Smooth muscle cell (in vitro differentiated cells): ENCODE measurements around the gene COG5. TPM values are rescaled to one million over a fixed set of nuclear protein-coding genes. Genes with fewer than 3 reads are reported as not detected.

Experiments
- DNase-seq: peaks from one replicate; lab custom pipeline; 2025; ENCODE audit not compliant: unreplicated experiment; lab: John Stamatoyannopoulos, UW
- H2AFZ ChIP-seq: fragments of 200-600 bp; sonication (generic); 2 replicates; pipeline ENCODE4 v1.6.0; 2016; ENCODE audit warnings: antibody characterized with exemption, low read depth, mild to moderate bottlenecking
- H3F3A ChIP-seq: fragments of 200-600 bp; sonication (generic); 2 replicates; pipeline ENCODE4 v1.6.0; 2017; ENCODE audit warnings: antibody characterized with exemption, low read depth
- H3K27ac ChIP-seq: fragments of 200-600 bp; sonication (generic); 2 replicates; pipeline ENCODE4 v1.5.1; 2016; ENCODE audit warnings: low read depth, mild to moderate bottlenecking
- H3K27me3 ChIP-seq: fragments of 200-600 bp; sonication (generic); 2 replicates; pipeline ENCODE4 v1.6.1; 2016; ENCODE audit warnings: low read depth, mild to moderate bottlenecking
- H3K36me3 ChIP-seq: fragments of 200-600 bp; sonication (generic); 2 replicates; pipeline ENCODE4 v1.5.1; 2016; ENCODE audit warnings: low read depth
- H3K4me1 ChIP-seq: fragments of 200-600 bp; sonication (generic); 2 replicates; pipeline ENCODE4 v1.5.1; 2016; ENCODE audit warnings: low read depth
- H3K4me2 ChIP-seq: fragments of 200-600 bp; sonication (generic); 2 replicates; pipeline ENCODE4 v1.6.0; 2016; ENCODE audit warnings: mild to moderate bottlenecking
- H3K4me3 ChIP-seq: fragments of 200-600 bp; sonication (generic); 2 replicates; pipeline ENCODE4 v1.5.1; 2016; ENCODE audit warnings: mild to moderate bottlenecking
- H3K79me2 ChIP-seq: fragments of 200-600 bp; sonication (generic); 2 replicates; pipeline ENCODE4 v1.6.0; 2016; ENCODE audit warnings: low read depth, mild to moderate bottlenecking
- H3K9ac ChIP-seq: fragments of 200-600 bp; sonication (generic); 2 replicates; pipeline ENCODE4 v1.6.0; 2016; ENCODE audit warnings: low read depth
- H3K9me3 ChIP-seq: fragments of 200-600 bp; sonication (generic); replicated peaks from 2 replicates; pipeline ENCODE4 v1.5.1; 2016; ENCODE audit warnings: low read depth
- H4K20me1 ChIP-seq: fragments of 200-600 bp; sonication (generic); 2 replicates; pipeline ENCODE4 v1.6.0; 2016; ENCODE audit warnings: low read depth
- CTCF ChIP-seq: fragments of 200-600 bp; sonication (generic); IDR thresholded peaks from 2 replicates; pipeline ENCODE4 v1.5.1; 2017; ENCODE audit warnings: borderline replicate concordance, mild to moderate bottlenecking, antibody characterized with exemption; ENCODE audit not compliant: insufficient read depth, poor library complexity, severe bottlenecking
- WGBS: methylation state at CpG from one replicate; pipeline ENCODE4 v1.1.7; 2016; ENCODE audit warnings: low lambda C conversion rate; 5-methylcytosine and 5-hydroxymethylcytosine counted together
- polyA plus RNA-seq: library from polyadenylated mRNA; unstranded; fragments of >200 nt; fragmentation: Nextera tagmentation; extraction: Ambion mirVana; gene quantifications from 2 replicates; pipeline ENCODE4 v1.2.1, GENCODE V29; 2016
- total RNA-seq: library from RNA; depleted of rRNA; stranded (reverse); fragments of >200 nt; gene quantifications from 2 replicates; pipeline ENCODE4 v1.2.3, GENCODE V29; 2014

The COG5 gene
- total and polyA plus RNA-seq, 2 experiments from 2014 or later = 24.3 to 44.3 TPM

GRCh38 chr7:107179326-107180164, 384.2 kb downstream of the COG5 start:
- H3K79me2 ChIP-seq = peaks cover 68% of the 10 kb centered on the region
- no peaks in the 10 kb centered on the region for H3F3A ChIP-seq
- H3K27me3 ChIP-seq = no peaks in the 10 kb centered on the region
- no peak overlapping the region for H2AFZ ChIP-seq
- no peak overlapping the region for H3K4me3 ChIP-seq
- no peak overlapping the region for H3K27ac ChIP-seq
- H3K9me3 ChIP-seq = no peaks in the 10 kb centered on the region
- no peak for DNase-seq
- peaks cover 89% of the 10 kb centered on the region for H4K20me1 ChIP-seq
- peaks cover under 1% of the 10 kb centered on the region for H3K4me1 ChIP-seq
- no peak overlapping the region for H3K9ac ChIP-seq
- no peak for TF ChIP-seq CTCF
- 89% methylated on average over 14 of the region's 14 CpGs for WGBS
- no peak overlapping the region for H3K4me2 ChIP-seq
- peaks cover 4% of the 10 kb centered on the region for H3K36me3 ChIP-seq

- Histone ChIP-seq H3K36me3 (no peaks in the 10 kb centered on the region), H3K4me1 (peaks cover 27% of the 10 kb centered on the region), H4K20me1 (peaks cover 89% of the 10 kb centered on the region), H3F3A (peaks cover 9% of the 10 kb centered on the region), H3K79me2 (peaks cover 89% of the 10 kb centered on the region), H3K9ac (no peak overlapping the region), H2AFZ (no peak overlapping the region), H3K4me2 (no peak overlapping the region), H3K9me3 (no peaks in the 10 kb centered on the region), H3K4me3 (no peak overlapping the region), H3K27me3 (no peaks in the 10 kb centered on the region), H3K27ac (no peak overlapping the region)
- WGBS = 88% methylated on average over 4 of the region's 4 CpGs
- DNase-seq = no peak
- TF ChIP-seq CTCF = no peak
Observed at GRCh38 chr7:107173691-107174406, 389.9 kb downstream of the COG5 start.

- peaks cover 82% of the 10 kb centered on the region for H4K20me1 ChIP-seq
- 70% methylated on average over 2 of the region's 2 CpGs for WGBS
Observed at GRCh38 chr7:107173191-107173590, 390.5 kb downstream of the COG5 start.

More at GRCh38 chr7:107173191-107173590, 390.5 kb downstream of the COG5 start:
- H3K9me3 ChIP-seq = no peaks in the 10 kb centered on the region
- H3K4me3 ChIP-seq = no peak overlapping the region
- no peak for TF ChIP-seq CTCF
- no peaks in the 10 kb centered on the region for H3K27me3 ChIP-seq
- H3K79me2 ChIP-seq = peaks cover 82% of the 10 kb centered on the region
- no peak for DNase-seq
- H3K4me2 ChIP-seq = no peak overlapping the region
- peaks cover 9% of the 10 kb centered on the region for H3F3A ChIP-seq
- peaks cover 27% of the 10 kb centered on the region for H3K4me1 ChIP-seq
- H3K9ac ChIP-seq = no peak overlapping the region
- no peak overlapping the region for H2AFZ ChIP-seq
- H3K36me3 ChIP-seq = no peaks in the 10 kb centered on the region
- no peak overlapping the region for H3K27ac ChIP-seq
